ENCODE data around the gene ZNRF2. TPM values are rescaled to one million over a fixed set of nuclear protein-coding genes. Genes with fewer than 3 reads are reported as not detected.

ZNRF2 gene
- total RNA-seq, 3 donors from 2014 or later (not counting 1 experiment from before 2014, with no cell fraction given): 35.0 to 43.7 (median 36.3) TPM

GRCh38 chr7:30279653-30279904 lies 4.8 kb upstream of the ZNRF2 start:
- Histone ChIP-seq H3K4me1 (ENCODE audit: control insufficient read depth, insufficient read depth, low read length) (peaks cover 8% of the 10 kb centered on the region), H3K36me3 (ENCODE audit: control insufficient read depth, insufficient read depth, low read length) (no peaks in the 10 kb centered on the region), H3K27ac (ENCODE audit: low read length) (no peak overlapping the region), H3K9me3 (ENCODE audit: control insufficient read depth, insufficient read depth, low read length) (no peaks in the 10 kb centered on the region), H3K27me3 (ENCODE audit: control insufficient read depth, insufficient read depth, low read length) (no peaks in the 10 kb centered on the region), H3K4me3 (ENCODE audit: low read length) (no peak overlapping the region)
- ATAC-seq: no peak
- Mint-ChIP-seq H3K9me3 (no peaks in the 10 kb centered on the region), H3K36me3 (no peaks in the 10 kb centered on the region), H3K4me1 (peaks cover 22 to 25% of the 10 kb centered on the region in 2 donors), H3K4me3 (no peak overlapping the region), H3K27me3 (ENCODE audit: low read depth in 2 of 2) (no peaks in the 10 kb centered on the region), H3K27ac (peak overlapping the region; percentile 29 to 63)
- no peak for DNase-seq
- intact Hi-C loops (cut with micrococcal nuclease): loop anchor here (10.0 kb wide), 1 partner anchor 165 kb away; no protein-coding TSS in a partner anchor
- TF ChIP-seq CTCF (IDR thresholded peaks at IDR 0.05): no peak
- 23% methylated on average over 2 of the region's 2 CpGs for WGBS (ENCODE audit: insufficient coverage)

DNA sequence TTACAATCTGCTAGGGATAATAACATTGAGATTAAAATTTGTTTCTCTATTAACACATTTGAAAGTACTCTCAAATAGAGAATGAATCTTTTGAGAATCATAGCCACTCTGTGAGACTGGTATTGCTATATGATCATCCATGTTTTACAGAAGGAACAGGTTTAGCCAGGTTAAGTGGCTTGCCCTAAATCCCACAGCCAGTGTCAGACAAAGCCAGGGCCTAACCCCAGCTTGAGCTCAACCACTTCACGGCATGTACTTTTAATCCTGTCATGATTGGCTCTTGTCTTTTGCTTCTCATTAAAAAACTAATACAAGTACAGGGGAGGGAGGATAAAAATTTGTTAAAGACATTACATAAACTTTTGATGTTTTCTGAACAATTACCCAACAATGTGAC lies 3.8 kb upstream of the ZNRF2 start:
- Mint-ChIP-seq H3K4me3 (no peak overlapping the region), H3K36me3 (peaks cover under 1% of the 10 kb centered on the region), H3K9me3 (no peaks in the 10 kb centered on the region), H3K27me3 (ENCODE audit: low read depth in 2 of 2) (no peaks in the 10 kb centered on the region), H3K4me1 (peaks cover 22 to 25% of the 10 kb centered on the region in 2 donors), H3K27ac (peak overlapping the region in 1 of 2 donors; percentile 46)
- intact Hi-C loops (cut with micrococcal nuclease): loop anchor here (10.0 kb wide), 1 partner anchor 146 kb away; the partner anchor contains the start of gene MTURN
- no peaks in the 10 kb centered on the region for H3K27me3 ChIP-seq (ENCODE audit: control insufficient read depth, insufficient read depth, low read length)
- DNase-seq (no peak), ATAC-seq (no peak)
- no peak overlapping the region for H3K4me3 ChIP-seq (ENCODE audit: low read length)
- WGBS (ENCODE audit: insufficient coverage): no CpG with 5 or more reads among the region's 1 CpG
- H3K36me3 ChIP-seq (ENCODE audit: control insufficient read depth, insufficient read depth, low read length): no peaks in the 10 kb centered on the region
- peaks cover 8% of the 10 kb centered on the region for H3K4me1 ChIP-seq (ENCODE audit: control insufficient read depth, insufficient read depth, low read length)
- H3K27ac ChIP-seq (ENCODE audit: low read length): no peak overlapping the region
- no peak for TF ChIP-seq CTCF (IDR thresholded peaks at IDR 0.05)
- H3K9me3 ChIP-seq (ENCODE audit: control insufficient read depth, insufficient read depth, low read length): no peaks in the 10 kb centered on the region

GRCh38 chr7:30281263-30281662 lies 3.1 kb upstream of the ZNRF2 start:
- H3K4me3 Mint-ChIP-seq: peak overlapping the region; percentile 53
- Histone ChIP-seq H3K27me3 (ENCODE audit: control insufficient read depth, insufficient read depth, low read length) (no peaks in the 10 kb centered on the region), H3K4me3 (ENCODE audit: low read length) (no peak overlapping the region), H3K27ac (ENCODE audit: low read length) (no peak overlapping the region), H3K36me3 (ENCODE audit: control insufficient read depth, insufficient read depth, low read length) (no peaks in the 10 kb centered on the region), H3K9me3 (ENCODE audit: control insufficient read depth, insufficient read depth, low read length) (no peaks in the 10 kb centered on the region), H3K4me1 (ENCODE audit: control insufficient read depth, insufficient read depth, low read length) (peaks cover 8% of the 10 kb centered on the region)
- H3K27ac Mint-ChIP-seq: peak overlapping the region; percentile 46 to 56
- no peak for ATAC-seq
- H3K9me3 Mint-ChIP-seq: peaks cover 0 to 5% of the 10 kb centered on the region in 2 donors
- DNase-seq: no peak
- peaks cover 28 to 31% of the 10 kb centered on the region in 2 donors for H3K4me1 Mint-ChIP-seq
- intact Hi-C loops (cut with micrococcal nuclease): loop anchor here (10.0 kb wide), 1 partner anchor 146 kb away; the partner anchor contains the start of gene MTURN
- TF ChIP-seq CTCF (IDR thresholded peaks at IDR 0.05): no peak
- WGBS (ENCODE audit: insufficient coverage): 80% methylated on average over 1 of the region's 1 CpG
- H3K27me3 Mint-ChIP-seq (ENCODE audit: low read depth in 2 of 2): no peaks in the 10 kb centered on the region
- peaks cover 6% of the 10 kb centered on the region for H3K36me3 Mint-ChIP-seq

GRCh38 chr7:30281791-30282190 lies 2.6 kb upstream of the ZNRF2 start:
- Histone ChIP-seq H3K4me1 (ENCODE audit: control insufficient read depth, insufficient read depth, low read length) (peaks cover 8% of the 10 kb centered on the region), H3K9me3 (ENCODE audit: control insufficient read depth, insufficient read depth, low read length) (peaks cover 2% of the 10 kb centered on the region), H3K27ac (ENCODE audit: low read length) (no peak overlapping the region), H3K4me3 (ENCODE audit: low read length) (no peak overlapping the region), H3K27me3 (ENCODE audit: control insufficient read depth, insufficient read depth, low read length) (no peaks in the 10 kb centered on the region), H3K36me3 (ENCODE audit: control insufficient read depth, insufficient read depth, low read length) (no peaks in the 10 kb centered on the region)
- DNase-seq: no peak
- intact Hi-C loops (cut with micrococcal nuclease): loop anchor here (10.0 kb wide), 1 partner anchor 147 kb away; the partner anchor contains the start of gene MTURN
- peaks cover 12% of the 10 kb centered on the region for H3K36me3 Mint-ChIP-seq
- ATAC-seq: no peak
- 98% methylated on average over 2 of the region's 2 CpGs for WGBS (ENCODE audit: insufficient coverage)
- TF ChIP-seq CTCF (IDR thresholded peaks at IDR 0.05): no peak
- peaks cover 34 to 37% of the 10 kb centered on the region in 2 donors for H3K4me1 Mint-ChIP-seq
- peak overlapping the region in 1 of 2 donors; percentile 46 for H3K27ac Mint-ChIP-seq
- no peaks in the 10 kb centered on the region for H3K27me3 Mint-ChIP-seq (ENCODE audit: low read depth in 2 of 2)
- H3K4me3 Mint-ChIP-seq: no peak overlapping the region
- peaks cover 0 to 9% of the 10 kb centered on the region in 2 donors for H3K9me3 Mint-ChIP-seq

Data from natural killer cell (primary cell).